HG03097 (cell line): ENCODE results near the gene SRI.
A peak's percentile ranks its signal among the peaks of the same experiment; 100 is the strongest.

ENCODE experiments used
- ATAC-seq: cut with Tn5 transposase; IDR thresholded peaks from one replicate; pipeline ENCODE4 v1.9.1; 2021; ENCODE audit not compliant: unreplicated experiment, low FRiP score

The SRI gene

DNA sequence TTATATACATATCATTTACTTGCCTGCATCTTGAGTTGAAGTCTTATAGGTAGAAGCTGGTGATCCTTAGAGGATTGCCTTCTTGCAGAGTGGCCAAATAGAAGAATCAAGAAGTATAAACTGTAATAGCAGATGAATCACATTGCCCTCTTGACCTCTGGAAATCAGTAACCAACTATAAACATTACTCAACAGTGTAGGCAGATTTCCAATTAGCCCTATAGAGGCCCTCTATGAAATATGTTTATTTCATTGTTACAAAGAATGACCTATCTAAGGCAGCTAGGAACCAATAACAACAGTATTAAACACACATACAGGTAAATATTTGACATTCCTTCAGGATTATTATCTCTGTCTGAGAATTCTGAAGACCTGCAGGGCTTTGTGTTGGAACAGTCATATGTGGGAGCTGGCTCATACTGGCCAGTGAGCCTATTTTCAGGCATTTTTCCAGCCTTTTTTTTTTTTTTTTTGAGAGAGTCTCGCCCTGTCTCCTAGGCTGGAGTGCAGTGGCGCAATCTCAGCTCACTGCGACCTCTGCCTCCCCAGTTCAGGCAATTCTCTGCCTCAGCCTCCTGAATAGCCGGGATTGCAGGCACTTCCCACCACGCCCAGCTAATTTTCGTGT is 7.2 kb upstream of the SRI start:
- no peak for ATAC-seq

DNA sequence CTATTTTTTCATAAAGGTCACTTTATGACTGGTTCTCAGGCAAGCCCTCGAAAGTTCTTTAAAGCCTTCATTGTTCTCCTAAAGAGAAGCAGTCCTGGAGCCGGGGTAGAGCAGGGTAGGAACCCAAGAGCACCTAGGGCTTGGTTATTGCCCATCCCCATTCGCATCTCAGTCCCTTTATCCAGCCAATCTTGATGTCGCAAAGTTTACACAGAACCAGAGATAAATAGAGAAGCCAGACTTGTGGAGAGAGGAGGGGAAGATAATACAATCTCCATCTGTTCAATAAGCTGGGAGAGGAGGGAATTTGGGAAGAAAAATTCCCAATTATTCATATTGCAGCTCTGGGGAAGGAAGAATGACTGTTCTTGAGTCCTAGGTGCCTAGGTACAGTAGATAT is 6.4 kb upstream of the SRI start:
- no peak for ATAC-seq

DNA sequence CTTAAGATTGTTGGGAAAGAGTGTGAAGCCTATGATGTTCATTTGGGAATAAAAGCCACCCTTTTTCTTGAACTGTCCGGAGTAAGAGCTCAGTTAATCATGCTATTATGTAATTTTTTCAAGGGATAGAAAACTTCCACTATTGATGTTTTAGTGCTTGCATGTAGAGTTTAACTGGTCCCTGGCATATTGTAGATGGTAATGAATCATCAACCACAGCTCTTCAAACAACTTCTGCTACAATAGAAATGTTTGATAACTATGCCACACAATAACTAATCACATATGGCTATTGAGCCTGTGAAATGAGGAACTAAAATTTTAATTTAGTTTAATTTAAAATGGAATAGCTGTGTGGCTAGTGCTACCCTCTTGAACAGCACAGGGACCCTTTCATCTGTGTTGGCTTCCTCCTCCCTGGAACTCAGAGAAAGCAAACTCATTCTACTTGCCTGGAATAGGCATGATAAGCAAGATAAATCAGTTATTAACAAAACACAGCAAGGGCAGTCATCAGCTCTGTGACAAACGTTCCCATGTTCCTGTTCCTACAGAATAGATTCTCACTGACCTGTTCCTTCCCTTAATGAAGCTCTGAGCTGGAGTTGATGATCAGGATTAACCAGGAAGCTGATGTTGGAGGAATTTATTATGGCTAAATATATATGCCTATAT is 4.9 kb upstream of the SRI start:
- no peak for ATAC-seq

DNA sequence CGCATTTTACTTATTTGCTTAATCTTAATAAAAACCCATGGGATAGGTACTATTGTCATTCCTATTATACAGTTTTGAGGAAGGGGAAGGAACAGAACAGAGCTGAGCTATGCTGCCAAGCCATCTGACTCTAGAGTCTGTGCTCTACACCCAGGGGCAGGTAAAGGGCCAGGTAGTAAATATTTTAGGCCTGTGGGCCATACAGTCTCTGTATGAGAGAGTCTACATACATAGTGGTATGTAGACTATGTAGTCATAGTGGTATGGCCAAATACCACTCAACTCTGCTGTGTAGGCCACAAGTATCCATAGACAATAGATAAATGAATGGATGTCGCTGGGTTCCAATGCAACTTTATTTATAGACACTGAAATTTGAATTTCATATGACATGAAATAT is 3.4 kb upstream of the SRI start:
- ATAC-seq, result no peak

DNA sequence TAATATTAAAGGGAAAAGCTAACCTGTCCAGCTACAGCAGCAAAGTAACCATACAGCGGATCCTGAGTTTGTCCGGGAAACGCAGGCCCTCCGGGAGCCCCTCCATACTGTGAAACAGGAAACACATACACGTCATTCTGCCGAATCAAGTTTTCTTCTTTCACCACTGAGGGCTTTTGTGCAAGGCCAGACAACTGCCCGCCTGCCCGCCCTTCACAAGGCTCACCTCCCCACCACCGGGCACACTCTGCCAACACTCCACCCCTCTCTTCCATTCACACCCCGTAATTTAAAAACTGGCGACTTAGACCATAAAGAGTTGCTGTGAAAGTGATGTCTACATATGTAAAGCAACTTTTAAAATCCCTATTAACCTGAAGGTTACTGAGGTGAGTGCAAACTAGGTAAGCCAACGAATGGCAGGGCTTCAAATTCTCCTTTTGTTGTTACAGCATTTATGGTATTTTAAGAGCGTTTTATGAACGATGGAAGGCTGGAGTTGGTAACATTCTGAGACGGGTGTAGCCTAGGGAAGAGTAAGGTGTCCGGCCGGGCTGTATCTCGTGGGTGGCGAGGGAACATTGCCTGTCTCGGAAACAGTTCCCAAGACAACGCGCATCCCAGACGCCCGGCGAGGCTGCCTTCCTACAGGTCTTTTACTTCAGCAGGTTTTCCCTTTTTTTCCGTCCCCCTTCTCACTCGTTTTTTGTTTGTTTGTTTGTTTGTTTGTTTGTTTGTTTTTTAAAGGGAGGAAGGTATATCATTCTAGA is 817 bp downstream of the SRI start:
- peak; percentile 42 for ATAC-seq

DNA sequence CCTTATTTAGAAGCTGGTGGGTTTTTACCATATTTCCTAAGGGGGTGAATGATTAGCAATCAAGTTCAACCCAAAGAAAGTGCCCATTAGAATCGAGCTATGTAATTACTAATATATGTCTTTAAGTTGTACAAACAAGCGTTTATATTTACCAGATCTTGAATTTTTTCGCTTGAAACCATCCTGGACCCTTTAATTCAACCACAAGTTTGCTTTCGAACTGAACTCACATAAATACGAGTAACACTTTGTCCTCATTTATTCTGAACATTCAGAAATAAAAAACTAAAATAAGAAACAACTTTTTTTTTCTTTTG is 1.5 kb downstream of the SRI start:
- no peak for ATAC-seq

DNA sequence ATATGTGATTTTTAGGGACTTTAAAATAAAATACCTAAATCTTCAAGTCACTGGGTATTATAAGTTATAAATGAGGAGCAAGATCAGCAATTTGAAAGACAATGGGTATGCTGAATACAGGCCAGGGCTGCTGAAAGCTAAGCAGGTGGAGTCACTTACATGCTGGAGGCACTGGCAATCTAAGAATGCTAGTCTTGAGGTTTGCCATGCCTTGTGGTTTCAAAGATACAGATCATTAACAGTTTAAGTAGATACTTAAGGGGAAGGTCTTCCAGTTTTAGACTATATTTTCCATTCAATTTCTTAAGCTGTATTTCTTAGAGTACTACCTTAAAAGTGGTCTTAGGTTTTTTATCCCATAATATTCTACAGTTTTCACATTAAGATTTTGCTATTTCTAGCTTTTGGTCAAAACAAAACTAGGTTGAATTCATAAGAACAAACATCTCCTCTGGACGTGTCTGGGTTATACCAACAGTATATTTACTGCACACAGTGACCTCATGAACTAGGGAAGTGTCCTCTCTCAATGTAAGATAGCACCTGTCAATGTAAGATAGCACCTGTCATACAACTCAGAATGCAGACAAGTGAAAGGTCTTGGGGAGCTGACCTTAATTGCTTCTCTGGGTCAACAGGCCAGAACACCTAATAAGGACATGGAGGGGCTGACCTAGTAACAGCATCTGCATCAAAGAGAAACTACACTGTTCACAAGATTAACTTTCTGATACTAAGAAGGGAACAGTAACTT is 2.0 kb downstream of the SRI start:
- peak; percentile 80 for ATAC-seq

DNA sequence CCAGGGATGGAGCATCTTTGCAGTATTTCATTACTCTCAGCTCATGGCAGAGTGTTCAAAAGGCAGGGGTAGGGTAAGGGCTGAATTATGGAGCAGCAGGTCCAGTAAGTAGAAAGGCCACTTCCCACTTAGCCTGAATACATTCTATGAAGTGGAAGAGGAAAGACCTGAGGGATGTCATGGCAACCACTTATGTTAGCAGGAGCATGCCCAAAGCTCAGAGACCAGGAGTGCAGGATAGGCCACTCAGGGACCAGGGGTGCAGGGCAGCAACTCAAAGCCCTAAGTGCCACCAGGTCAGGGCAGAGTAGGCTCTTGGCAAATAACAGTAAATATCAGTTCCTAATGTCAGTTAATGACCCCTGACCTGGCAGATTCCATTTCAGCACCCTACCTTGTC is 3.6 kb downstream of the SRI start:
- ATAC-seq, result no peak

DNA sequence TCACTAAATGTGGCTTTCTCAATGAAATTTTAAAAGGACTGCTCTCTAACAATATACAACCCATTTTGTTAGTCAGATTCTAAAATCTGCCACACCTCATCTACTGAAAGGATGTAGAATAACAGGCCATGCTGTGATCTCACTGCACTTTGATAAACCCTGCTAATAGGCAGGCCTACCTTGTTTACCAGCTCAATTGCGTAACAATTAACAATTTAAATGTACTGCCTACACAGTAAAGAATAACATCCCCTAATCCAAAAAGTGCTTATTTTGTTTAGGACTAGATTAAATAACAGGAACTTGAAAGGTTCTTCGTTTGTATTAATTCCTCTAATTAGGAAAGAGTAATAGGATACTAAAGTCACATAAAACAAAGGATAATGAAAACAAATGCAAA is 4.5 kb downstream of the SRI start:
- ATAC-seq, result no peak

DNA sequence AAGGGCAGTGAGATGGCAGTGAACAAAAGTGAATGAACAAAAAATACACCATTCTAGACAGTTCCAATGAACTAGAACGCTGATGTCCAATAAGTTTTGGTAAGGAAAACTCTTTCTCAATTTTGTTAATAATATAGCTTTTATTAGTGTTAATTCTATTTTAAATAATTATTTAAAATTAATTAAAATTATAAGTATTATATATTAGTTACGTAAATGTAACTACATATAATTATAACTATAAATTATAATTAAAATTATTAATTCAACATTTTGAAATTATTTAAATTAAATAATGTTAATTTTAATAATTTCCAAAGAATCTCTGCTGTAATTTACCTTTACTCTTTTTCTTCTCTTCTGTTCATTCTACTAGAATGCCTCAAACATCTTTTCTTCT is 5.4 kb downstream of the SRI start:
- ATAC-seq, result no peak

DNA sequence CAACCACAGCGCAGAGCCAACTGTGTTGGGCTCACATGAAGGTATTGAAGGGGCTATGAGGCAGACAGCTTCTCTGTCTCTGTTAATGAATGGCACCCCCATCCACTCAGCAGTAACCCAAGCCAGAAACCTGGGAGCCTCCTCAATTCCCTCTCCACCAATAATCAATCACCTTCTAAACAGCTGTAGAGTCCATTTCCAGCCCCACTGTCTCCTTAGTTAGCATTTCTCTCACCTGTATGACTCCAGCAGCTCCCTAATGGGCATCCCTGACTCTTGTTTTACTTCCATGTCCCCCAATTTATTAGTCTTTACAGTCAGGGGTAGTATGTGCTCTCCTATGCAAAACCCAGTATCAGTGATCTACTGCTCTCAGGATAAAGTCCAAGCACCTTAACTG is 6.9 kb downstream of the SRI start:
- ATAC-seq, result no peak

DNA sequence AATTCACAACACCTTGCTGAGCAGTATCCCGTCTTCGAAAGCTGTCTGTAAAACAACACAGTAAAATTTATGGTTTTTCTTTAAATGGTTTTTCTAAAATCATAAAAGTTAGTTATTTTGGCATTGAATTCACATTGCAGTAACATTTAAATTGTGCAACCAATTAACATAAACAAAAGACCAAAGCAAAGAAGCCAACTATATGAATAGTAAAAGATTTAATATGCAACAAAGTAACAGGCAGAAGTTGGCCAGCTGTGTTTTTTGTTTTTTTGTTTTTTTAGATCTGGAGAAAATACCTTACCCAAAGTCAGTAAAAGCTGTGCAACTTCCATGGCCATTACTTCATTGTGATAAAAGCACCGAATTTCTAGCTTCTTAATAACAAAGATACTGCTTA is 11.3 kb downstream of the SRI start:
- no peak for ATAC-seq

DNA sequence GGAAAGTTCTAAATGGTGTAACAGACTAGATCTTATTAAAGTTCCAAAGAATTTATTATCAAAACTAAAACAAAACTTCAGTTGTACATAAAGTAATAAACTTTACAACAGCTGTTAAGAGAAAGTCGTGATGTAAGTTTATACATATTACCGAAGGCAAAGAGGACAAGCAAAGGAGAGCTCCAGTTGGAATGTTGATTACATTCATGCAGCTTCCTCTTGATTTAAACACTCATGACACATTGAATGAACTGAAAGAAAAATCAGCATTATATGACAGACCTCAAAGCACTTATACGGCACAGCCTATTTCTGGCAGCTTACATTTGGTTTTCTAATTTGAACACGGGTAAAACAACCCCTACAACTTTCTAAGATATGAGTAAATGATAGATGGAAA is 13.6 kb downstream of the SRI start:
- ATAC-seq, result no peak

DNA sequence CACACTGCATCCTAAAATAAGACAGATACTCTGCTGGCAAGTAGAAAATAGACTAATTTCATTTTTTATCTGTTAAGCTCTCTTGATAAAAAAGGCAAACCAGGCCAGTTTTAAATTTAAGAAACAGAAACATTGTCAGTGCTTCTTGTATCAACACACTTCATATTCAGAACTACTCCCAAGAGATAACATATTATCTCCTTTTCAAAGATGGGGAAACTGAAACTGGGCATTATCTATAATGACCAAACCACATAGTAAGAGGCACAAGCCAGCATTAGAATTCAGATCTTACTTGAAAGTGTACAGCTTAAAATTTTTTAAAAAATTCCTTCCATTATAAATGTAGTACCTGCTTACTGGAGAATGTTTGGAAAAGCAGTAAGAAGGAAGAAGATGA is 14.7 kb downstream of the SRI start:
- ATAC-seq, result no peak

DNA sequence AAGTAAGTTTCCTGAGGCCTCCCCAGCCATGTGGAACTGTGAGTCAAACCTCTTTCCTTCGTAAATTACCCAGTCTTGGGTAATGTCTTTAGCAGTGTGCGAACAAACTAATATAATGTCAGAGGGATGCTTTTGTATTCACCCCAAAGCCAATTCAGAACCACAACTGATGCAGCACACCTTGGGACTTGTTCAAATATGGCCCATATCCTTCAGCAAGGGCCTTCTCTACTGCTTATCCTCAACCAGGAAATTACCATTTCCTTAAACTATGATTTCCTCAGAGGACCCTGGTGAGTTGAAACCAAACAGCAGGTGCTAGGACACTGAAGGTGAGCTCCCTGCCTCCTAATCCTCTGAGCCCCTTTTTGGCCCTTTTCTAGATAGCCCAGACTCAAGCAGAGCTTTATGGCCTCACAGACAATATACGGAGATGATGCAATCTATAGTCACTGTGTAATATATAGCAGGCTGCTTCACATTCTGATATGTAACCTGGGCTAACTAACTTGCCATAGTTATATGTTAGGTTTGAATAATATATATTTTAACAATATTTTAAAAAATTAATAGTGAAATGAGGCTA is 15.2 kb downstream of the SRI start:
- no peak for ATAC-seq

DNA sequence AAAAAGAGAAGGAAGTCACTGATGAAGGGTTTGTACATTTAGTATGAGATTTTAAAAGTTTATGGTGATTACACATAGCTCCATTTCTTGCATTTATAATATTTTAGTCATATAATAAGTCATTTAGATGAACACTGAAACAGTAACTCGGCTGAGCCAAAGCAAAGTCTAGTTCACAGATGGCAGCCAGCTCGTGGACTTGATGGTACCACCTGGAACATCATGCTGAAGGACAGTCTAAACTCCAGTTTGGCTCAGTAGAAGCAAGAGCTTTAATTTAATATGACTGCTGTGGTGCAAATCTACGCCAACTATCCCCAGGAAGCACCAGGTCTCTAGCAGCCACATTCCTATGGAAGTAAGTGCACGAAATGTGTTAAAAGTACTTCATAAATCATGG is 16.4 kb downstream of the SRI start:
- ATAC-seq, result no peak

DNA sequence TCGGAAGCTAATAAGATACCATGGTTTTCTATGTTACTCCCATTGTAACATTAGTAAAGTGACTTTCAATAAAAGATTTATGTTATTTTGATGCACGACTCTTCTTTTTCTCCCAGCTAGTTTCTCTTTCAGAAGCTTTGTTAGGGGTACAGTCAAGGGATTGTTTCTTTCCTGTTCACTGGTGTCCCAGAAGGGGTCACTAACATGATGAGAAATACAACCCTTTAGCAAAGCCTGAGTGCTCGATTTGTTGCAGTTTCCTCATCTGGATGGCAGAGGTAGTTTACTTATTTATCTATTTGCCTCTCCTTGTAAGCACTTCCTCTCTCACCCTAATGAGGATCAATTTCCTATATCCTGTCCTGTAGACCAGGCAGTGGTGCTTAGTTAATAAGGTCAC is 17.0 kb downstream of the SRI start:
- ATAC-seq, result no peak

DNA sequence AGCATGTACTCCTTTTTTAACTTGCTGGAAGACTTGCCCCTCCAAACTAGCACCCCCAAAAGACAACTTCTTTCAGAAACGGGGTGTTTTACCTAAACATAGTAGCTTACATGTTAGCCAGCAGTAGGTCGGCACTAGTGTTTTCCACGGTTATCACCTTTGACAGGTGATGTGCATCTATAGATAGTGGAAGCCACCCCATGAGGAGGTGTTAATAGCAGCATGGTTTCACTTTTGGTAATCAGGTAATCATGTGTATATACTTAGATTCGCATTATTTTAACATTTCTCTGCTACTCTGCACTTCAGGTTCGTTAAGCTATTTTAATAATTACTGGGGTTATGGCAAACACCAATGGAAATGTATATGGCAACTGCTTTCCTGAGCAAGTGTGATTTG is 17.6 kb downstream of the SRI start:
- no peak for ATAC-seq

DNA sequence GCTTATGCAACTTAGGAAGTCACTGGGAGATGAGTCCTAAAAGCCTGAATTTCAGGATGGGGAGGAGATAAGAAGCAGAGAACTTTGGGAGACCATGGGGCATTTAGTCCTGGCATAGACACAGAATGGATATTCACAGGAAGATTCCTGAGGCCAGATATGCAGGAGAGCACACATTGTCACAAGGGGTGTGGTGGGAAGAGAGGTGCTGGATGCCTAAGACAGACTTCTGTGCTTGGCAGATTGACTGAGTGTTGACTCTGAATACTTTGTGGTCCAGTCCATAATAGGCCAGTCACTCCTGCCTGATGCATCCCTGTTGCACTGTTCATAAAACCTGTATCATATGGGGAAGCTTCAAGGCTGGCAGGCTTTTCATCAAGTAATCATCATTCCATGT is 18.5 kb downstream of the SRI start:
- ATAC-seq, result no peak

DNA sequence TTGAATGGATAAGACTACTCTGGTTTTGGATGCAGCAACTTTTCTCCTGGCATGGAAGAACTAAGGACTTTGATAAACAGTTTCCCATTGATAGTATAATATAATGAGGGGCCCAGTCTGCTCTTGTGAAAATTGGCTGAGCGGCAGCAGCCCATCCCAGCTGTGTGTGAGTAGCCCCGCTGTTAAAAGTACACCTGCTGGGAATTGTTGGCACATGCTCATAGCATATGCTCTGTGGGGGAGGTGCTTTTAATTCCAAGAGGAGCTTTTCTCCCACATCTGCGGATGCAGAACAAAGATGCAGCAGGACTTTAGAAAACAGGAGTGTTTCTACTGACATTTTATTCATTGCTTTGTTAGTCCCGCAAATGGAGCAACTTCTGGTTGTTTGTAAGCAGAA is 19.0 kb downstream of the SRI start:
- ATAC-seq, result no peak

DNA sequence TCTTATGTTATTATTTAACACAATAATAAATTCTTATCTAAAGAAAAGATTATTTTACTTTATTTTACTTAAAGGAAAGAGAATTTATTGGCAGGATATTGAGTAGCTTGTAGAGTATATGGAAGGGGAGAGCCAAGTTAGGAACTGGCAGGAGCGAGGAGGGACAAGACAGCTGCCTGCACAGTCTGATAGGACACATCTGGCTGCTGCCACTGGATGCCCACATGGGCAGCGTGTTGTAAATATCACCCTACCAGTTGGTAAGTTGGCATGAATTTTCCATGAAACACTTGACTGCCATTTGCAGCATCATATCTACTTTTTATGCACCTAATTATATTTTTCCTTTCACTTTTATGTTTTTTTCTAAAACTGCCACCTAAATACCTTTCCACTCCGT is 19.6 kb downstream of the SRI start:
- no peak for ATAC-seq
